HG03432 (cell line): ENCODE results near the gene ANO8.
A peak's percentile ranks its signal among the peaks of the same experiment; 100 is the strongest.
"Not testable (repeated sequence)": the region's sequence is repeated elsewhere in the genome, so short reads cannot be mapped to it uniquely, and the experiment has no call there.

ENCODE experiments used
- ATAC-seq: cut with Tn5 transposase; IDR thresholded peaks from one replicate; pipeline ENCODE4 v1.9.1; 2021; ENCODE audit warnings: mild to moderate bottlenecking, moderate library complexity; ENCODE audit not compliant: unreplicated experiment

The ANO8 gene

GRCh38 chr19:17334414-17335409 is at the start of gene ANO8:
TSS of gene ANO8 (minus strand) at chr19:17334855. CDS start at chr19:17334670, 185 bp downstream.
- ATAC-seq, result peak; percentile 51

- ATAC-seq, result no peak
Measured at GRCh38 chr19:17380426-17381138, 45.9 kb upstream of the ANO8 start.

- no peak for ATAC-seq
Measured at GRCh38 chr19:17379221-17379631, 44.6 kb upstream of the ANO8 start.

- ATAC-seq, result no peak
Measured at GRCh38 chr19:17378271-17378670, 43.6 kb upstream of the ANO8 start.

GRCh38 chr19:17376935-17377600 is 42.4 kb upstream of the ANO8 start, which contains the start of gene PLVAP:
TSS of gene PLVAP (minus strand) at chr19:17377342. CDS start at chr19:17377288, 54 bp downstream.
- ATAC-seq, result no peak

- ATAC-seq, result peak; percentile 79
Measured at GRCh38 chr19:17370026-17370587, 35.5 kb upstream of the ANO8 start.

- no peak for ATAC-seq
Measured at GRCh38 chr19:17365361-17365760, 30.7 kb upstream of the ANO8 start.

GRCh38 chr19:17363852-17364605 is 29.4 kb upstream of the ANO8 start:
- ATAC-seq, result not testable (repeated sequence)

GRCh38 chr19:17359905-17360800 is 25.5 kb upstream of the ANO8 start:
- no peak for ATAC-seq

GRCh38 chr19:17358395-17358794 is 23.7 kb upstream of the ANO8 start:
- ATAC-seq, result no peak

- ATAC-seq, result no peak
Measured at GRCh38 chr19:17357724-17358123, 23.1 kb upstream of the ANO8 start.

- no peak for ATAC-seq
Measured at GRCh38 chr19:17357078-17357666, 22.5 kb upstream of the ANO8 start.

- no peak for ATAC-seq
Measured at GRCh38 chr19:17353386-17353785, 18.7 kb upstream of the ANO8 start.

GRCh38 chr19:17352608-17353280 is 18.1 kb upstream of the ANO8 start:
- no peak for ATAC-seq

GRCh38 chr19:17351815-17352435 is 17.3 kb upstream of the ANO8 start:
- ATAC-seq, result no peak

GRCh38 chr19:17348700-17349099 is 14.0 kb upstream of the ANO8 start:
- no peak for ATAC-seq

- ATAC-seq, result no peak
Measured at GRCh38 chr19:17347877-17348276, 13.2 kb upstream of the ANO8 start.

- no peak for ATAC-seq
Measured at GRCh38 chr19:17347361-17347760, 12.7 kb upstream of the ANO8 start.
